Measurements from ENCODE around the gene HINT3.

Gene HINT3

GRCh38 chr6:125987026-125987617 is 30.6 kb downstream of the HINT3 start:
- peak overlapping the region; percentile 87 for H2AFZ ChIP-seq (ENCODE audit: low read length)
- H3K36me3 ChIP-seq (ENCODE audit: insufficient read depth, low read length) = no peaks in the 10 kb centered on the region
- peaks cover 11% of the 10 kb centered on the region for H4K20me1 ChIP-seq (ENCODE audit: insufficient read depth, low read length, poor library complexity, severe bottlenecking)
- peaks cover 44% of the 10 kb centered on the region for H3K79me2 ChIP-seq (ENCODE audit: insufficient read depth, low read length)
- no peaks in the 10 kb centered on the region for H3K27me3 ChIP-seq (ENCODE audit: insufficient read depth, low read length, poor library complexity, severe bottlenecking)
- no peak for TF ChIP-seq CTCF (conservative IDR thresholded peaks at IDR 0.05; ENCODE audit: low read length)
- no peak for TF ChIP-seq EZH2phosphoT487 (IDR thresholded peaks at IDR 0.05; ENCODE audit: borderline replicate concordance)
- H3F3A ChIP-seq (ENCODE audit: low read depth) = 0 out of 2 replicates have a peak, but pooled peaks cover 5% of the 10 kb centered on the region
- H3K9ac ChIP-seq (ENCODE audit: low read depth, low read length, poor library complexity, severe bottlenecking) = peak overlapping the region; percentile 80
- peaks cover 58% of the 10 kb centered on the region for H3K4me1 ChIP-seq (ENCODE audit: insufficient read depth, low read length, poor library complexity, severe bottlenecking)
- H3K4me2 ChIP-seq (ENCODE audit: low read depth, low read length, poor library complexity, severe bottlenecking) = peak overlapping the region; percentile 81
- H3K9me3 ChIP-seq (ENCODE audit: insufficient read depth, low read depth, low read length) = no peaks in the 10 kb centered on the region
- no peaks in the 10 kb centered on the region for H3K9me2 ChIP-seq (replicated peaks; ENCODE audit: low read depth, low read length)
- peak overlapping the region; percentile 80 for H3K4me3 ChIP-seq (ENCODE audit: low read length, poor library complexity, severe bottlenecking)

- TF ChIP-seq EZH2phosphoT487 (IDR thresholded peaks at IDR 0.05; ENCODE audit: borderline replicate concordance) (no peak), CTCF (conservative IDR thresholded peaks at IDR 0.05; ENCODE audit: low read length) (no peak)
- H3K4me3 ChIP-seq (ENCODE audit: low read length, poor library complexity, severe bottlenecking) = peak overlapping the region; percentile 80
- H3K27me3 ChIP-seq (ENCODE audit: insufficient read depth, low read length, poor library complexity, severe bottlenecking) = no peaks in the 10 kb centered on the region
- no peak overlapping the region for H3K9ac ChIP-seq (ENCODE audit: low read depth, low read length, poor library complexity, severe bottlenecking)
- no peaks in the 10 kb centered on the region for H3K36me3 ChIP-seq (ENCODE audit: insufficient read depth, low read length)
- H3K9me2 ChIP-seq (replicated peaks; ENCODE audit: low read depth, low read length) = no peaks in the 10 kb centered on the region
- H3K79me2 ChIP-seq (ENCODE audit: insufficient read depth, low read length) = peaks cover 53% of the 10 kb centered on the region
- no peak overlapping the region for H2AFZ ChIP-seq (ENCODE audit: low read length)
- peaks cover 11% of the 10 kb centered on the region for H4K20me1 ChIP-seq (ENCODE audit: insufficient read depth, low read length, poor library complexity, severe bottlenecking)
- peaks cover 69% of the 10 kb centered on the region for H3K4me1 ChIP-seq (ENCODE audit: insufficient read depth, low read length, poor library complexity, severe bottlenecking)
- no peaks in the 10 kb centered on the region for H3K9me3 ChIP-seq (ENCODE audit: insufficient read depth, low read depth, low read length)
- 0 out of 2 replicates have a peak, but pooled peaks cover 5% of the 10 kb centered on the region for H3F3A ChIP-seq (ENCODE audit: low read depth)
- H3K4me2 ChIP-seq (ENCODE audit: low read depth, low read length, poor library complexity, severe bottlenecking) = peak overlapping the region; percentile 81
These were observed 31.7 kb downstream of the HINT3 start for GRCh38 chr6:125988280-125988679.

- Histone ChIP-seq H3K4me3 (ENCODE audit: low read length, poor library complexity, severe bottlenecking) (peak overlapping the region; percentile 80), H3K9me2 (replicated peaks; ENCODE audit: low read depth, low read length) (no peaks in the 10 kb centered on the region), H4K20me1 (ENCODE audit: insufficient read depth, low read length, poor library complexity, severe bottlenecking) (peaks cover 11% of the 10 kb centered on the region), H3K27me3 (ENCODE audit: insufficient read depth, low read length, poor library complexity, severe bottlenecking) (no peaks in the 10 kb centered on the region), H3K9ac (ENCODE audit: low read depth, low read length, poor library complexity, severe bottlenecking) (no peak overlapping the region), H3K9me3 (ENCODE audit: insufficient read depth, low read depth, low read length) (no peaks in the 10 kb centered on the region), H2AFZ (ENCODE audit: low read length) (no peak overlapping the region), H3F3A (ENCODE audit: low read depth) (0 out of 2 replicates have a peak, but pooled peaks cover 5% of the 10 kb centered on the region), H3K4me1 (ENCODE audit: insufficient read depth, low read length, poor library complexity, severe bottlenecking) (peaks cover 74% of the 10 kb centered on the region), H3K79me2 (ENCODE audit: insufficient read depth, low read length) (peaks cover 55% of the 10 kb centered on the region), H3K36me3 (ENCODE audit: insufficient read depth, low read length) (no peaks in the 10 kb centered on the region), H3K4me2 (ENCODE audit: low read depth, low read length, poor library complexity, severe bottlenecking) (peak overlapping the region; percentile 81)
- TF ChIP-seq CTCF (conservative IDR thresholded peaks at IDR 0.05; ENCODE audit: low read length) (no peak), EZH2phosphoT487 (IDR thresholded peaks at IDR 0.05; ENCODE audit: borderline replicate concordance) (no peak)
These were observed 33.1 kb downstream of the HINT3 start for GRCh38 chr6:125989631-125990030.
